Body of pancreas (tissue), 4 donors: ENCODE data around the gene ACTG1. TPM values are rescaled to one million over a fixed set of nuclear protein-coding genes. Genes with fewer than 3 reads are reported as not detected.

Experiments used
- ATAC-seq: fragments of 150-250 bp; one replicate; pipeline ENCODE4 v1.9.1; 2016
- DNase-seq, 4 donors: peaks; one replicate each; pipeline ENCODE4 v3.0.0-alpha.2; 2019
- H3K27ac ChIP-seq, 4 donors: fragments of 200-600 bp; sonication (generic); 1 replicate in 3 of 4; 2 replicates in 1 of 4; pipeline versions ENCODE4 v1.5.1 to v1.6.1; 2016 to 2019; ENCODE audit warnings: mild to moderate bottlenecking in 1 of 4, mixed read lengths in 1 of 4, moderate library complexity in 1 of 4
- H3K27me3 ChIP-seq, 2 donors: fragments of 200-600 bp; sonication (generic); one replicate each; pipeline ENCODE4 v1.6.0; 2016; ENCODE audit warnings: mild to moderate bottlenecking in 1 of 2
- H3K36me3 ChIP-seq, 2 donors: fragments of 200-600 bp; sonication (generic); replicated peaks in 1 of 2; 2 replicates each; pipeline ENCODE4 v1.5.1; 2016; ENCODE audit warnings: low read depth in 2 of 2; ENCODE audit not compliant: insufficient read depth in 1 of 2
- H3K4me1 ChIP-seq: fragments of 200-600 bp; sonication (generic); one replicate; pipeline ENCODE4 v1.6.0; 2016
- H3K4me3 ChIP-seq, 2 donors: fragments of 200-600 bp; sonication (generic); 1 replicate in 1 of 2; 2 replicates in 1 of 2; pipeline ENCODE4 v1.5.1; 2016 to 2019
- H3K9me3 ChIP-seq, 3 donors: fragments of 200-600 bp; sonication (generic); 1 replicate in 2 of 3; 2 replicates in 1 of 3; pipeline ENCODE4 v1.5.1; 2016
- POLR2A ChIP-seq, 3 donors: fragments of 450-650 bp; IDR thresholded peaks; one replicate each; pipeline ENCODE4 v1.6.1; 2016; ENCODE audit warnings: antibody characterized with exemption in 3 of 3, mild to moderate bottlenecking in 2 of 3
- WGBS, 2 donors: methylation state at CpG; one replicate each; pipeline ENCODE4 v1.1.5; 2017; 5-methylcytosine and 5-hydroxymethylcytosine counted together
- intact Hi-C: fragments of 100-400 bp; cut with DNase I; formaldehyde crosslinking; loops from one replicate; pipeline ENCODE4 v1.15.1; 2023
- total RNA-seq, 2 donors: library from RNA; depleted of rRNA; stranded (reverse); fragments of >200 nt; gene quantifications; one replicate each; pipeline ENCODE4 v1.1.0, GENCODE V29; 2016
- TF ChIP-seq, protein P1 (sequence below), 7 experiments: fragments of 450-650 bp in 4 of 7; fragments of 200-600 bp in 3 of 7; sonication (generic) in 3 of 7; IDR thresholded peaks; one replicate each; pipeline ENCODE4 v1.5.1; 2016 to 2019; ENCODE audit warnings: antibody characterized with exemption in 7 of 7

ACTG1 gene
- total RNA-seq, 2 donors from 2014 or later, result 1,634 to 1,790 TPM

DNA sequence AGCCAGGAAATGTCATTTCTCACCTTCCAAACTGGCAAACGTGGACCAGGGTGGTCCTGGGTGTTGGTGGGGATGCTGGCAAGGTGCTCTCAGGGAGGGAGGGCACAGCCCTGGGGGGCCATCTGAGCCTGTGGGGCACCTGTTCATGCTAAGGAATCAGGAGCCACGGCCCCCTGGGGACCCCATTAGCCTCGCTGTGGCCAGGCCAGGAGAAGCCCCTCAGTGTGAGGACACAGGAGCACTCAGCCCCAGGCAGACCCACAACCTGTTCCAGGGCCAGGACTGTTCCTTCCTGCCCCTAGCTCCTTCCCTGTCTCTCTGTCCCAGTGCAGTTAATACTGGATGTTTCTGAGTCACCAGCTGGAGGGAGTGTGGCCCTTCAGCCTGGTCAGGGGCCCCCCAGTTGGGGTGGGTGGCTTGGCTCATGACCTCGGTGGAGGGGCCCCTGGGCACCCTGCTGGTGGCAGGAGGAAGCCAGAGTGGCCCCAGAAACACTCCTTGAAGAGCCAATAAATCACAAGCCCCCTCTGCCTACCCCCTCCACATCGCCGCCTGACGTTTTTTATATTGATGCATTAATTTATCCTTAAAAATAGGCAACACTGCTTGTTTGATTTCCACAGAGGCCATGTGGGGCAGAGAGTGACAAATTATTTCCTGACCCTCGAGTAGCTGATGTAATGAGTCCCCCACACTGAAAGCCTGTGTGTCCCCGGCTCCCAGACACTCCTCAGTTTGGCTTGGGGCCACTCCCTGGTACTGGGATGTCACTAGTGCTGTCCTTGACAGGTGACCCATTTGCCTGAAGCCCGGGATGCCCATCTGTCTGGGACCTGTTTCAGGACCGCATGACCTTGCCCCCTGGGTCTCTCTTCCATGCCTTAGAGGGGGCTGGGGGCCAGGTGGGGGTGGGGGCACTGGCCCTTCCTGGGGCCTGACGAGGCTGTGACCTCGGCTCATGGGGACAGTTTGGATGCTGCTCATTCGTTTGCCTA, 22.3 kb downstream of the ACTG1 start:
- 52 to 61% methylated on average over 12 to 14 of the region's 14 CpGs for WGBS, 2 donors
- TF ChIP-seq POLR2A (IDR thresholded peaks at IDR 0.05), result no peak
- TF ChIP-seq, protein P1, sequence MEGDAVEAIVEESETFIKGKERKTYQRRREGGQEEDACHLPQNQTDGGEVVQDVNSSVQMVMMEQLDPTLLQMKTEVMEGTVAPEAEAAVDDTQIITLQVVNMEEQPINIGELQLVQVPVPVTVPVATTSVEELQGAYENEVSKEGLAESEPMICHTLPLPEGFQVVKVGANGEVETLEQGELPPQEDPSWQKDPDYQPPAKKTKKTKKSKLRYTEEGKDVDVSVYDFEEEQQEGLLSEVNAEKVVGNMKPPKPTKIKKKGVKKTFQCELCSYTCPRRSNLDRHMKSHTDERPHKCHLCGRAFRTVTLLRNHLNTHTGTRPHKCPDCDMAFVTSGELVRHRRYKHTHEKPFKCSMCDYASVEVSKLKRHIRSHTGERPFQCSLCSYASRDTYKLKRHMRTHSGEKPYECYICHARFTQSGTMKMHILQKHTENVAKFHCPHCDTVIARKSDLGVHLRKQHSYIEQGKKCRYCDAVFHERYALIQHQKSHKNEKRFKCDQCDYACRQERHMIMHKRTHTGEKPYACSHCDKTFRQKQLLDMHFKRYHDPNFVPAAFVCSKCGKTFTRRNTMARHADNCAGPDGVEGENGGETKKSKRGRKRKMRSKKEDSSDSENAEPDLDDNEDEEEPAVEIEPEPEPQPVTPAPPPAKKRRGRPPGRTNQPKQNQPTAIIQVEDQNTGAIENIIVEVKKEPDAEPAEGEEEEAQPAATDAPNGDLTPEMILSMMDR (IDR thresholded peaks at IDR 0.05), result no peak
- Histone ChIP-seq H3K27me3 (no peaks in the 10 kb centered on the region), H3K4me1 (peaks cover 14% of the 10 kb centered on the region), H3K36me3 (no peaks in the 10 kb centered on the region), H3K9me3 (no peaks in the 10 kb centered on the region), H3K27ac (no peak overlapping the region), H3K4me3 (no peak overlapping the region)
- intact Hi-C loops, result loop anchor here (10.0 kb wide), 1 partner anchor 205 kb away; no protein-coding TSS in a partner anchor
- DNase-seq (no peak), ATAC-seq (no peak)

DNA sequence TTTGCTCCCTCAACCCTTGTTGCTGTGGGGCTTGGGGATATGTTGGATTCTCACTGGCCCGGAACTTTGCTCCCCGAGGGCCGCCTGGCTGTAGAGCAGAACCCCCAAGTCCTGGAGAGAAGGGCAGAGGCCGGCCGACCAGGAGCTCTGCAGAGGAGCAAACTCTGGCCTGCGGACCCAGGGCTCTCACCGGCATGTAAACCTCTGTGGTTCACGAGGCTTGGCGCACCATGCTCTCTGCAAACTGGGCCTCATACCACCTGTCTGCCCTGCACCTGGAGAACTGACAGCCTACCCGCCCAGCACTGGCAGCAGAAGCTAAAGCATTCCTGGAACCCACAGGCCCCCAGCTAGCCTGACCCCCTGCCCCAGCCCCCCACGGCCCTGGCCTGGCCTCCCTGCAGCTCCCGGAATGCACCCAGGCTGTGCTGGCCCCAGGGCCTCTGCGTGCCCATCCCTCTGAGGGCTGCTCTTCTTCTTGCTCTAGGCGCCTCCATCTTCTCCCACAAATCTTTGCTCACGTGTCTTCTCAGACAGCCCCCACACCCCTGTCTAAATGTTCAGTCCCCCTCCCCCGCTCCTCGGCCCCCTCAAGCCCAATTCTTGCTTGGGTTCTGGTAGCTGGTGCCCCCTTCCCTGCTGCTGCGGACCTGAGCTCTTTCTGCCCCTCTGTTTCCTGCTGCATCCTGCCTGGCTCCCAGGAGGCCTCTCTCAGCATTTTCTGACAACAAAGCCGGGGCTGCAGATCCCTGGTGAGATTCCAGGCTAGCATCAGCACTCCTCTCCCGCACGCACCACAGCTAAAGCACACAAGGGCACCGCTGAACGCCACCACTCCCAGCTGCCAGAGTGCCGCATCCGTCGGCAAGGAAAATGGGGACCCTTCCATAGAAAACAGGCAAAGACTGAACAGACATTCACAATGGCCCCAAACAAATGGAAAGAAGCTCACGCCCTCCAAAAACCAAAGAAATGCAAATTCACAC, 23.3 kb downstream of the ACTG1 start:
- DNase-seq (no peak), ATAC-seq (no peak)
- intact Hi-C loops, result loop anchor here (10.0 kb wide), 1 partner anchor 205 kb away; no protein-coding TSS in a partner anchor
- 89% methylated on average over 19 to 27 of the region's 27 CpGs for WGBS, 2 donors
- TF ChIP-seq, protein P1 (IDR thresholded peaks at IDR 0.05), result no peak
- no peak for TF ChIP-seq POLR2A (IDR thresholded peaks at IDR 0.05)
- H3K36me3 ChIP-seq, result no peaks in the 10 kb centered on the region
- H3K27ac ChIP-seq, result no peak overlapping the region
- H3K4me3 ChIP-seq, result no peak overlapping the region
- no peaks in the 10 kb centered on the region for H3K9me3 ChIP-seq
- H3K4me1 ChIP-seq, result peaks cover 18% of the 10 kb centered on the region
- no peaks in the 10 kb centered on the region for H3K27me3 ChIP-seq

DNA sequence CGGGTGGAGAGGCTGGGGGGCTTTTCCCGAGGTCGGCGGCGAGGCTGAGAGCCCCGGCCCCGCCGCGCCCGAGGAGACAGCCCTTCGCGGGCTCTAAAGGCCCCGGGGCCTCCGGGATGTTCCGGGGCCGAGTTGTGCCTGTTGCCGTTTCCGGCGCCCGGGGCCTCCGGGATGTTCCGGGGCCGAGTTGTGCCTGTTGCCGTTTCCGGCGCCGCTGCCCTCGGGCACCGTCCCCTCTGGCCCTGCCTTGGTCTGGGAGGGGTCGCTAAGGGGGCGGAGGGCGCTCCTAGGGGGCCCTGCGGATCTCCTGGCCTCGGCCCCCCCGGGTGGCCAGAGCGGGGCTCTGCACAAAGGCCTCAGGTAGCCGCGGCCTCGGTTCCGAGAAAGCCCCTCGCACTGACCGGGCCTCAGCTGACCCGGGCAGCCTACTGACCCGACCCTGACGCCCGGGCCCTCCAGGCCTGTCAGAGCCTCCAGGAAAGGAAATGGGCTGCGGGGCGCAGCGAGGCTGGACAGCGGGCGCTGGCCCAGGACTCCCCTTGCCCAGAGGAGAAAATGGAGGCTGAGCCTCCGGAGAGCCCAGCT, 24.2 kb downstream of the ACTG1 start:
- peak overlapping the region; percentile 9 to 36 for H3K4me3 ChIP-seq
- TF ChIP-seq, protein P1 (IDR thresholded peaks at IDR 0.05), result no peak
- TF ChIP-seq POLR2A (IDR thresholded peaks at IDR 0.05), result peak in 1 of 3 donors; percentile 2
- no peaks in the 10 kb centered on the region for H3K27me3 ChIP-seq
- H3K9me3 ChIP-seq, result no peaks in the 10 kb centered on the region
- 13% methylated on average over 40 of the region's 52 CpGs; no CpG with 5 or more reads in 1 of the 2 donors for WGBS, 2 donors
- H3K27ac ChIP-seq, result peak overlapping the region in 3 of 4 donors; percentile 60 to 79 (median 67)
- DNase-seq, result no peak
- H3K36me3 ChIP-seq, result no peaks in the 10 kb centered on the region
- intact Hi-C loops, result loop anchor here (10.0 kb wide), 1 partner anchor 204 kb away; no protein-coding TSS in a partner anchor
- peaks cover 28% of the 10 kb centered on the region for H3K4me1 ChIP-seq
- no peak for ATAC-seq

DNA sequence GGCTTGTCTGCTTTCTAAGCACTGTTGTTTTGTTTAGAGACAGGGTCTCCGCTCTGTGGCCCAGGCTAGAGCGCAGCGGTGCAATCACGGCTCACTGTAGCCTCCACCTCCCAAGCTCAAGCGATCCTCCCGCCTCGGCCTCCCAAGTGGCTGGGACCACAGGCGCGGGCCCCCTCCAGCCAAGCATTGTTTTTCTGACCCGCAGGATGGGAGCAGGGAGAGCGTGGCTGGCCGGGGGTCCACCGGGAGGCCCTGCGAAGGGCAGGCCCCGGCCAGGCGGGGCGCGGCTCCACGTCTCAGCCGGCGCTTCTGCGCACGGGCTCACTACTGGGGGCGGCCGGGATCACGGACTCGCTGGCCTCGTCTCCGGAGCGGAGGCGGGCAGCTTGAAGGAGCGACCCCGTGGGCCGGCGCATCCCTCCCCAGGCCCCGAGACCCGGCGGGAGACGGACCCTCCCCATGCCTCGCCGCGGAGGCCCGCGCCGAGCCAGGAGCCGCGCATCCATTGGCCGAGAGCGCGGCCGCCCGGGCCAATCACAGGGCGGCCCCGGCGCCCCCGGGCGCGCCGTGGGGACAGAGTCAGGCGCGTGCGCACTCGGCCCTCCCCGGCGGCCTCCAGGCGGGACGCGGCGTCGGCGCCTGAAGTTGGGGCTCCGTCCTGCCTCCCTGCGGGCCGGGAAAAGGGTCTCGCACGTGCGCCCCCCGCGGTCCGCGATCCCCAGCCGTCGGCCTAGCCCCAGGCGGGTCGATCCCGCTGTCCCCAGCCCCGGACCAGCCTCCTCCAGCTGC, 24.9 kb downstream of the ACTG1 start:
- peak; percentile 77 to 84 (median 78) for DNase-seq
- Histone ChIP-seq H3K27ac (peak overlapping the region in 3 of 4 donors; percentile 60 to 79 (median 67)), H3K9me3 (no peaks in the 10 kb centered on the region), H3K27me3 (no peaks in the 10 kb centered on the region), H3K4me1 (peaks cover 35% of the 10 kb centered on the region), H3K4me3 (peak overlapping the region; percentile 9 to 36), H3K36me3 (no peaks in the 10 kb centered on the region)
- peak; percentile 75 for ATAC-seq
- intact Hi-C loops, result loop anchor here (10.0 kb wide), 1 partner anchor 203 kb away; no protein-coding TSS in a partner anchor
- TF ChIP-seq POLR2A (IDR thresholded peaks at IDR 0.05), result peak; percentile 46 to 76 (median 73)
- TF ChIP-seq, protein P1 (IDR thresholded peaks at IDR 0.05), result no peak
- 6 to 27% methylated on average over 23 to 65 of the region's 87 CpGs for WGBS, 2 donors
